Measurements from ENCODE around the gene KRTAP29-1.

DNA sequence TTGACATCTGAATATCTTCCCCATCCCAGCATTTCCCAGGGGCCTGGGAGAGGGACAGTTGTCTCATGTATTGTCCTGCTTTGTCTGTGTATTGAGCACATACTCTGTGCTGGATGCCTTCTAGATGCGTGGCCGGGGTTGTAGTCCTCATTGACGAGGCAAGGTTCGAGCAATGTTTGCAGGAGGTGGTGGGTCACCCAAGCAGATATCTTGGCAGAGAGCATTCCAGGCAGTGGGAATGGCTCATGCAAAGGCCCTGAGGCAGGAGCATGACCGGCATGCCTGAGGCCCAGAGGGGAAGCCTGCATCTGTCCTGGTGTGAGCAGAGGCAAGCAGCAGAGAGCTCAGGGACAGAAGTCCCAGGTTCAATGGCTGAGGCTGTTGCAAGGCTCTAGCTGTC is 30.4 kb upstream of the KRTAP29-1 start:
- TF ChIP-seq, protein P1, sequence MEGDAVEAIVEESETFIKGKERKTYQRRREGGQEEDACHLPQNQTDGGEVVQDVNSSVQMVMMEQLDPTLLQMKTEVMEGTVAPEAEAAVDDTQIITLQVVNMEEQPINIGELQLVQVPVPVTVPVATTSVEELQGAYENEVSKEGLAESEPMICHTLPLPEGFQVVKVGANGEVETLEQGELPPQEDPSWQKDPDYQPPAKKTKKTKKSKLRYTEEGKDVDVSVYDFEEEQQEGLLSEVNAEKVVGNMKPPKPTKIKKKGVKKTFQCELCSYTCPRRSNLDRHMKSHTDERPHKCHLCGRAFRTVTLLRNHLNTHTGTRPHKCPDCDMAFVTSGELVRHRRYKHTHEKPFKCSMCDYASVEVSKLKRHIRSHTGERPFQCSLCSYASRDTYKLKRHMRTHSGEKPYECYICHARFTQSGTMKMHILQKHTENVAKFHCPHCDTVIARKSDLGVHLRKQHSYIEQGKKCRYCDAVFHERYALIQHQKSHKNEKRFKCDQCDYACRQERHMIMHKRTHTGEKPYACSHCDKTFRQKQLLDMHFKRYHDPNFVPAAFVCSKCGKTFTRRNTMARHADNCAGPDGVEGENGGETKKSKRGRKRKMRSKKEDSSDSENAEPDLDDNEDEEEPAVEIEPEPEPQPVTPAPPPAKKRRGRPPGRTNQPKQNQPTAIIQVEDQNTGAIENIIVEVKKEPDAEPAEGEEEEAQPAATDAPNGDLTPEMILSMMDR (IDR thresholded peaks at IDR 0.05), result no peak
- TF ChIP-seq ZFX (IDR thresholded peaks at IDR 0.05; ENCODE audit: borderline replicate concordance), result no peak
